Activated CD4-positive, alpha-beta T cell treated with anti-CD3 and anti-CD28 coated beads for 1 hour (primary cell): Measurements from ENCODE around the gene TBKBP1.
A peak's percentile ranks its signal among the peaks of the same experiment; 100 is the strongest.

Experiments used
- DNase-seq: peaks from one replicate; pipeline ENCODE4 v3.0.0-alpha.2; 2020

Gene TBKBP1

DNA sequence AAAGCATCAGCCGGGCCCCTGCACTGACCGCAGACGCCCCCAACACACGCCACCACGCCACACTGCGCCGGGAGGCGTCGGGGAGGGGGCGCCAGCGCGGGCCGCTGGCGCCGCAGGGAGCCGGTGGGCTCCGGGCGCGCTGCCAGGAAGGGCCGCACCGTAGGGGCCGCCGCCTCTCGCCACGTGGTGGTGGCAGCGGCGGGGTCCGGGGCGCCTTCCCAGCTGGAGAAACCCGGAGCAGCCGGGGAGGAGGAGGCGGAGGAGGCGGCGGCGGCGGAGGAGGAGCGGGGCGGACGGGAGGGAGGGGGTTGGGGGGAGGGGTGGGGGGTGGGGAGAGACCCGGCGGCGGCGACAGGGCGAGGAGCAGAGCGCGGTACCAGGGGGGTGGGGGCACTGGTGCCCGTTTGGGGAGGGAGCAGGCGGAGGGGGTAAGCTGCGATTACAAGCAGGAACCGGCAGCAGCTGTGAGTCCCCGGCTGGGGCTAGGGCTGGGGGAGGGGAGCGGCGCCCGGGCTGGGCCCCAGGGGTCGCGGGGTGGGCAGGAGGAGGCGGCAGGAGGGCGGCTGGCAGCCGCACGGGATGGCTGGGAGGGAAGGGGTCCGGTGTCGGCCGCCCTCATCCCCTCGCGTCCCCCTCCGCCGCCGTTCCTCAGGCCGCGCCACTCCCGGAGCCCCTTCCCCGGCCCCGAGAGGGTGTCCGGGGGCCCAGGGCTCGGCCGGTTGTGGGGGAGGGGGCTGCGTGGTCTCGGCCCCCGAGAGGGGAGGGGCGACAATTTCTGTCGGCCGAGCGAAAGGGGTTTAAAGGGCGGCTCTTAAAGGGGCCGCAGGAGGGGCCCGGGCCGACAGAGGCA lies at the start of gene TBKBP1:
Gene TBKBP1, plus strand, starts transcription at position 431 of the 850 bp plus-strand sequence. CDS start 1,952 bp downstream, outside the sequence.
- no peak for DNase-seq

GRCh38 chr17:47644324-47644723 lies 49.6 kb upstream of the TBKBP1 start:
- no peak for DNase-seq

- peak; percentile 95 for DNase-seq
These were observed 44.6 kb upstream of the TBKBP1 start, which contains the start of gene KPNB1 for GRCh38 chr17:47649153-47649971. KPNB1 (plus strand) TSS chr17:47649919; CDS start chr17:47650245, 326 bp downstream.

DNA sequence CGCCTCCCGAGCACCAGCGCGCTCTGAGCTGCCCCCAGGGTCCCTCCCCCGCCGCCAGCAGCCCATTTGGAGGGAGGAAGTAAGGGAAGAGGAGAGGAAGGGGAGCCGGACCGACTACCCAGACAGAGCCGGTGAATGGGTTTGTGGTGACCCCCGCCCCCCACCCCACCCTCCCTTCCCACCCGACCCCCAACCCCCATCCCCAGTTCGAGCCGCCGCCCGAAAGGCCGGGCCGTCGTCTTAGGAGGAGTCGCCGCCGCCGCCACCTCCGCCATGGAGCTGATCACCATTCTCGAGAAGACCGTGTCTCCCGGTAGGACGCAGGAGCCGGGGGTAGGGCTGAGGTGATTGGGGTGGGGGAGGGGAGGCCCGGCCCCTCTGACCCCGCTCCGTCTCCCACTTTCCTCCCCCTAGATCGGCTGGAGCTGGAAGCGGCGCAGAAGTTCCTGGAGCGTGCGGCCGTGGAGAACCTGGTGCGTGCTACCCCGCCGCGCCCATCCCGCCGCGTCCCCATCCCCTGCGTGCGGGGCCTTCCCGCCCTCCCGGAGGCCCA lies 43.9 kb upstream of the TBKBP1 start:
- DNase-seq: no peak

DNA sequence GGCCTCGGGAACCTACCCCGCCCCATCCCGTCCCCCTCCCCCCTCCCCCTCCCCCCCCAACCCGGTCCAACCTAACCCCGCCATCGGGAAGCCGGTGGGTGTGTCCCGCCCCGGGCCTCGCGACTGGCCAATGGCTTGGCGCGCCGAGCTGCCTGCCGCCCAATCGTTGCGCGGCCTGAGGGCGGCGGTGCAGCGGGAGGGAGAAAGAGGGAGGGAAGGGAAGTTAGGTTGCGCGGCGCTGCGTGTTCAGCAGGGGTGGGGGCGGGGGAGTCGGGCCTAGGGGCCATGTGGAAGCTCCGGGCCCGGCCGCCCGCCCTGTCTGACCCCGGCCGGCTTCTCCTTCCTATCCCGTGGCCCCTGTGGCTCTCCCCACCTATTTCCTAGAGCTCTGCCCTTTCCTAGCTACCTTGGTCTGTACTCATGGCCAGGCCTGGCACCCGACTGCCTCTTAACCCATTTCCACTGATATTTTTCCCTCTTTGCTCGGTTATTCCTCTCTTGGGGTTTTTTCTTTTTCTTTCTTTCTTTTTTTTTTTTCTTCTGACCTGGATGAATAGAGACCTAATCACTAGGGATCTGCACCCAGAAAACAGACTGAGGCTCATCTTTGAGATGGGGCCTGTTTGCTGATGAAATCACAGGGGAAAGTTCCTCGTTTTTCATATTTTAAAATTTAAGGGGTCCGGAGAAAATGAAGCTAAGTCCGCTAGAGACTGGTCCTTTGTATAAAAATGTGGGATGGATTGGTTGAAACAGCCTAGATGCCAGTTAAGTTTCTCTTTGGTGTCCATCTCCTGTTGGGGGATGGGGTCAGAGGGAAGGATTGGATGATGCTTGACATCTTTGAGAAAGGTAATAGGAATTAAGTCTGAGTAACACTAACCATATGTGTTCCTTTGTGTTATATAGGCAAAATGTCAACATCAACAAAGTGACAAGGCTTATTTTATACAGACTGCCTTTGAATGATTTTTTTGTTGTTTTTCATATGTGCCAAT lies 43.1 kb upstream of the TBKBP1 start:
- DNase-seq: peak; percentile 89

GRCh38 chr17:47651704-47652103 lies 42.3 kb upstream of the TBKBP1 start:
- no peak for DNase-seq

GRCh38 chr17:47652570-47652969 lies 41.4 kb upstream of the TBKBP1 start:
- no peak for DNase-seq

- DNase-seq: no peak
These were observed 40.5 kb upstream of the TBKBP1 start for GRCh38 chr17:47653442-47653841.

DNA sequence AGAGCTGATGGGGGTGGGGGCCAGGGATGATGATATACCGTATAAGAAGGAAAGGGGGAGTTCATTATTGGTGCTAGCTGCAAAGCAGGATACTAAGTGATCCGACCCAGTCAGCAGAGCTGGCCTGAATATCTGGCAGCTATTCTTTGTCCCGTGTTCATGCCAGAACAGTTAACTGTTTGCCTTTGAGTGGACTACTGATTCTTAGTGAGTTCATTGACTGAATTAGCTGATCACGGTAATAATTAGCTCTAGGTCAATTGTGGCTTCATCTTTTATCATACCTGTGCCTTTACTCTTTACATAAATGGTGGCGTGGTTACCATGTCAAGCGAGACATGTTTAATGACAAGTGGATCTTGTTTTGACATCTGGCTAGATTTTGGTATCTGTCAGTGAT lies 39.0 kb upstream of the TBKBP1 start:
- no peak for DNase-seq

DNA sequence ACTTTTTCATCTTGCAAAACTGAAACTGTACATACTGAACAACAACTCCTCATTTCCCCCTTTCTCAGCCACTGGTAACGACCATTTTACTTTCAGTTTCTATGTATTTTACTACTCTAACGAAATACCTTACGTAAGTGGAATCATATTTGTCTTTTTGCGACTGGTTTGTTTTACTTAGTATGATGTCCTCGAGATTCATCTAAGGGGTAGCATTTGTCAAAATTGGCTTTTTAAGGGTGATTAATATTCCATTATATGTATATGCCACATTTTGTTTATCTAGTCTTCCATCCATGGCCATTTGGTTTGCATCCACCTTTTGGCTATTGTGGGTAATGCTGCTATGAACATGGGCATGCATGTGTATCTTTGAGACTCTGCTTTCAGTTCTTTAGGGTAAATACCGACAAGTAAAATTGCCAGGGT lies 33.9 kb upstream of the TBKBP1 start:
- no peak for DNase-seq

GRCh38 chr17:47663912-47664623 lies 29.9 kb upstream of the TBKBP1 start:
- DNase-seq: peak; percentile 37

- DNase-seq: no peak
These were observed 29.4 kb upstream of the TBKBP1 start for GRCh38 chr17:47664624-47664941.

DNA sequence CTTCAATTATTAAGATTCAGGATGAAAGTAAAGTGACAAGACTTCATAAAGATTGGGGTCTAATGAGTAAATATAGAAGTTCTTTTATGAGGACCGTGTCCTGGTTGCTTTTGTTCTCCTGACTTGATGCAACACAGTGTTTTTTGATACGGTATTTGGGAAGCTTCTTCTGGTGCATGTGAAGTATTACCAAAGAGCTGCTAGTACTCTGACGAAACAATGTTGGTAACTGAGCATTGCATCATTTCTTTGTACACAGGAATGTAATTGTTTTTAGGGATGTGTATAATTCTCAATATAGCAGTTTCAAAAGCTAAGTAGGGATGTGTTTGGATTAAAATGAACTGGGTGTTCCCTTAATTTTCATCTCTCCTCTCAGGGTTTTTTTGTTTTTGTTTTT lies 28.3 kb upstream of the TBKBP1 start:
- no peak for DNase-seq

- no peak for DNase-seq
These were observed 24.9 kb upstream of the TBKBP1 start for GRCh38 chr17:47669081-47669480.

DNA sequence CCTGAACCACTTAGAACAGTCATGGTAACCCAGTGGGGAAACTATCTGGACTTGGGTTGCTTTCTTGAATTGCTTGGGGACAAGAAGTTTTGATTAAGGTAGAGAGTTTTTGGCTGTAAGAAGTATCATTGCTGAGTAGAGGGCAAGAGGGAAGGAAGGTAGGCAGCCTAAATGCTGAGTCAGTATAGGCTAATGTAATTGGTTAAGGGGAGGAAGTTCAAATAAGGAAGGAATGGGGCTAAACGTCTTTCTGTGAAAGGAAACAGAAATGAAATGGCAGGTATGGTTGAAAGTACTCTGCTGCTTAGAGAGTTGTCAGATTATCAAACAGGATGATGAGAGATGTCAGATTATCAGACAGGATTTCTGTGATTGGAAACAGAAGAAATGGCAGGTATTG lies 23.9 kb upstream of the TBKBP1 start:
- DNase-seq: no peak

DNA sequence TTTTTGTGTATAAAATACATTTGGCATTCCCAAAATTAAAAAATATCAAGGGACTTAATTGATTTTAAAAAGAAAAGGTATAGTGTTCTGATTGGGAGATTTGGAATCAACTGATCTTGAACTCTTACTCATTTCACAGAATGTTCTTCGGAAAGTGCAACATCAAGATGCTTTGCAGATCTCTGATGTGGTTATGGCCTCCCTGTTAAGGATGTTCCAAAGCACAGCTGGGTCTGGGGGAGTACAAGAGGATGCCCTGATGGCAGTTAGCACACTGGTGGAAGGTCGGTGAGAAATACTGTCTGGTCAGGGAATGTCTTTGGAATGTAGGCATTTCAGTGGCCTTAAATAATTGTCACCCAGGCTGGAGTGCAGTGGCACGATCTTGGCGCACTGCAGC lies 19.5 kb upstream of the TBKBP1 start:
- no peak for DNase-seq

- no peak for DNase-seq
These were observed 18.4 kb upstream of the TBKBP1 start for GRCh38 chr17:47675380-47676198.

GRCh38 chr17:47676199-47676472 lies 17.8 kb upstream of the TBKBP1 start:
- no peak for DNase-seq

DNA sequence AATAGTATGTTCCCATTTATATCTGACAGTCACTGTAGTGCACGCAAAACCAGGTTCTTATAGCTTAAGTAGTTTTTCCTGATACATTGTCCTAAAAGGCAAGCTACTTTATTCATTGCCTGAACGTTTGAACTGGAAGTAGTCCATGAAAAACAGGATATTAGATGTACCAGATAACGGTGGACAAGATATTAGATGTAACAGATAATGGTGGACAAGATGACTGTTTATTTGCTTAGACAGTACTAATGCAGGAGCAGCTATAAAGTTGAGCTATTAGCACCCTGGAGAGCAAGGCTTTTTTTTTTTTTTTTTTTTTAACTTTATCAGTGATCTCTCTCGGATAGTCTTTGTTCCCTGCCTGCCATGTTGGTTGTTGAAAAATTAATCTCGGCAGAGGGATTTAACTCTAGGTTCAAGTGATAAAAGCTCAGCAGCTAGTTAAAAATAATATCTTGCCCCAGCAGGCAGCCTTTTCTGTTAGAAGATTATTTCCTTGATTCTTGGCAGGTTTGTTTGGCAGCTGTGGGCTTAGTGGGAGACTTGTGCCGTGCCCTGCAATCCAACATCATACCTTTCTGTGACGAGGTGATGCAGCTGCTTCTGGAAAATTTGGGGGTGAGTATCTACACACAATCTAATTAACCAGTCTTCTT lies 17.3 kb upstream of the TBKBP1 start:
- DNase-seq: no peak

DNA sequence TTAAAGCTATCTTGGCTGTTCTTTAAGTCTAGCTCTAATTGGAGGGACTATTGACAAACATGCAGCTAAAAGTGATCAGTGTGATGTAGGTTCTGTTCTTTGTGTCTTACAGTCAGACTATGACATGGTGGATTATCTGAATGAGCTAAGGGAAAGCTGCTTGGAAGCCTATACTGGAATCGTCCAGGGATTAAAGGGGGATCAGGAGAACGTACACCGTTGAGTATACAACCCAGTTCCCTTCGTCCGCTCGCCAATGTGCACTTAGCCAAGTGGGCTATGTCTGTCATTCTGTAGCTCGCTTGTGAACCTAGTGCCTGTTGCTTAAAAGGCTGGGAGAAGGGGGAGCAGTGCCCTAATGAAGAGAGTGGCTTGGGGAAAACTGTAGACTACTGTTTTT lies 15.8 kb upstream of the TBKBP1 start:
- no peak for DNase-seq

GRCh38 chr17:47682138-47682537 lies 11.8 kb upstream of the TBKBP1 start:
- DNase-seq: no peak
